Ammon's horn (tissue), 1 donor: ENCODE data around the gene ZNF655.
"Not testable (repeated sequence)": the region's sequence is repeated elsewhere in the genome, so short reads cannot be mapped to it uniquely, and the experiment has no call there.

Experiments
- DNase-seq: peaks from one replicate; pipeline ENCODE4 v3.0.0-alpha.2; 2016; ENCODE audit warnings: low spot score

ZNF655 gene

DNA sequence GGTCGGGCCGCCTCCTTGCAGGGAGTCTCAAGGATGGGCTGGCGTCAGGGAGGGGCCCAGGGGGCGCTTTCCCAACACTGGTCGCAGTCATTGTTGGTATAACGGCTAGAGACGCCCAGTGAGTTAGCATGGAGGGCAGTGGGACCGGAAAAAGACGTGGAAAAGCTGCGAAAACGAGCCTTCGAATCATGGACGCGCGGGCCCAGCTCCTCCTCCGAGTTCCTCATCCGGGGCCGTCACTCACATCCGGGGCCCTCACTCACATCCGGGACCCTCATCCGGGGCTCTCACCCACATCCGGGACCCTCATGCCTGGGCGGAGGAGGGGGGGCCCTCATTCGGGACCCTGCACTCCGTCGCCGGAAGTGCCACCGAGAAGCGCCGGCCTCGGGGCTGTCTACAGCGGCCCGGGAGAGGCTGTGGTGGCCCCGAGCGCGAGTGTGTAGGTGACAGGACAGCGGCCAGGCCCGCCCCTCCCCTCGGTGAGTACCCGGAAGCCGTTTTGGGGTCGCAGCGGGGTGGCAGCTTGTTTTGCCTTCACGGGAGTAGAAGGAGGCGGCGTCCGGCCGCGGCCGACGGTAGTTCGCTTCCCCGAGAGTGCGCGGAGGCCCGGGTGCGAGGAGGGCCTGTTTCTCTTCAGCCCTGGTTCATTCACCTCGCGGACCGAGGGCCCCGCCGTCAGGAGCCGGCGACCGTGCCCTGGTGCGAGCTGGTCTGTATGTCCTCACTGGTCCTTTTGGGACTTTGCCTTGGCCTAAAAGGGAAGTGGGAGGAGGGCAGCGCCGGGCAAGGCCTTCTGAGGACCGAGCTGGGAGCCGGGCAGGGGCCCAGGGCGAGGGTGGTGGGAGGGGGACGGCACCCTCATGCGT, at the start of gene ZNF655:
ZNF655 (plus strand) TSS at position 337 of the 869 bp plus-strand sequence. CDS start 1,918 bp downstream, outside the sequence.
- DNase-seq = peak; percentile 78

- no peak for DNase-seq
Measured at GRCh38 chr7:99514050-99514449, 44.4 kb upstream of the ZNF655 start.

- no peak for DNase-seq
Measured at GRCh38 chr7:99521399-99521798, 37.0 kb upstream of the ZNF655 start.

DNA sequence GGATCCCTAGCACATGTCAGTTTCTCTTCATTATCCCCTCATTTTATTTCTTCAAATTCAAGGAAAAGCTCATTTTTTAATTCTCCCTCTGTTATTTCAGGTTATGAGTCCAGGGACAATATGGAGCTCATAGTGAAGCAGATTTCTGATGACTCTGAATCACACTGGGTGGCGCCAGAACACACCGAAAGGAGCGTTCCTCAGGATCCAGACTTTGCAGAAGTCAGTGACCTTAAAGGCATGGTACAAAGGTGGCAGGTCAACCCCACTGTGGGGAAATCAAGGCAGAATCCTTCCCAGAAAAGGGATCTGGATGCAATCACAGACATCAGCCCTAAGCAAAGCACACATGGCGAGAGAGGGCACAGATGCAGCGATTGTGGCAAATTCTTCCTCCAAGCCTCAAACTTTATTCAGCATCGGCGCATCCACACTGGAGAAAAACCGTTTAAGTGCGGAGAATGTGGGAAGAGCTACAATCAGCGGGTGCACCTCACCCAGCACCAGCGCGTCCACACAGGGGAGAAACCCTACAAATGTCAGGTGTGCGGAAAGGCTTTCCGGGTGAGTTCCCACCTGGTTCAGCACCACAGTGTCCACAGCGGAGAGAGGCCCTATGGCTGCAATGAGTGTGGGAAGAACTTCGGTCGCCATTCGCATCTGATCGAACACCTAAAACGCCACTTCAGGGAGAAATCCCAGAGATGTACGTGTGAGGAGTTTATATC, 32.6 kb upstream of the ZNF655 start:
- DNase-seq = no peak

GRCh38 chr7:99531354-99531765, 27.1 kb upstream of the ZNF655 start:
- no peak for DNase-seq

- no peak for DNase-seq
Measured at GRCh38 chr7:99535667-99536066, 22.8 kb upstream of the ZNF655 start.

- DNase-seq = no peak
Measured at GRCh38 chr7:99539213-99539811, 19.1 kb upstream of the ZNF655 start.

- DNase-seq = no peak
Measured at GRCh38 chr7:99540542-99540941, 17.9 kb upstream of the ZNF655 start.

DNA sequence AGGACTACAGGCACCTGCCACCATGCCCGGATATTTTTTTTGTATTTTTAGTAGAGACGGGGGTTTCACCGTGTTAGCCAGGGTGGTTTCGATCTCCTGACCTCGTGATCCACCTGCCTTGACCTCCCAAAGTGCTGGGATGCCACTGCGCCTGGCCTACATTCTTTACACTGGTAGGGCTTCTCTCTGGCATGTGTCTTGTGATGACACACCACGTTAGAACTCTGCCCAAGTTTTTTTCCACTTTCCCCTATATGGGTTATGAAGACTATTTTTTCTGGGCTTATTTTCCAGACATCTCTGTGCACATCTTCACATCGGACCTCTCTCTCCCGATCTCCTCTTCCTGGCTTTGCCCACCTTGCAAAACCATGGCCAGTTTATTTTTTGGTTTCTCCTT, 17.2 kb upstream of the ZNF655 start:
- DNase-seq = no peak

GRCh38 chr7:99543081-99543671, 15.3 kb upstream of the ZNF655 start:
- no peak for DNase-seq

DNA sequence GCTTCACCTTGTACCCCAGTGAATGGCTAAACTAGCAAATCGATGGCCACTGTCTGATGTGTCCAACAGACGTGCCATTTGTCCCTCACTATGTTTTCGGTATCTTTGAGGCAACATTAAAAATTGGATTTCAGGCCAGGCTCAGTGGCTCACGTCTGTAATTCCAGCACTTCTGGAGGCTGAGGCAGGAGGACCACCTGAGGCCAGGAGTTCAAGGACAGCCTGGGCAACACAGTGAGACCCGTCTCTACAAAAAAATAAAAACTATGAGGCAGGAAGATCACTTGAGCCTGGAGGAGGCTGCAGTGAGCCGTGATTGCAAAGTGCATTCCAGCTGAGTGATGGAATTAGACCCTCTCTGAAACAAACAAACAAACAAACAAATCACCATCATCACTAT, 14.5 kb upstream of the ZNF655 start:
- no peak for DNase-seq

DNA sequence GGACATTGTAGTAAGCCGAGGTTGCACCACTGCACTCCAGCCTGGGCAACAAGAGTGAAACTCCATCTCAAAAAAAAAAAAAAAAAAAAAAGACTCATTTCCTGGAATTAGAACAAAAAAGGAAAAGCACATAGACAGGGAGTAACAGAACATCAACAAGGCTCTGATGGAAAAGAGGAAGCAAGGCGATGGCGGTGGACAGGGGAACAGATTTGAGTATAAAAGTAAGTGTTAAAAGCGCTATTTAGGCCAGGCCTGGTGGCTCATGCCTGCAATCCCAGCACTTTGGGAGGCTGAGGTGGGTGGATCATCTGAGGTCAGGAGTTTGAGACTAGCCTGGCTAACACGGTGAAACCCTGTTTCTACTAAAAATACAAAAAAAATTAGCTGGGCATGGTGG, 13.1 kb upstream of the ZNF655 start:
- DNase-seq = not testable (repeated sequence)

DNA sequence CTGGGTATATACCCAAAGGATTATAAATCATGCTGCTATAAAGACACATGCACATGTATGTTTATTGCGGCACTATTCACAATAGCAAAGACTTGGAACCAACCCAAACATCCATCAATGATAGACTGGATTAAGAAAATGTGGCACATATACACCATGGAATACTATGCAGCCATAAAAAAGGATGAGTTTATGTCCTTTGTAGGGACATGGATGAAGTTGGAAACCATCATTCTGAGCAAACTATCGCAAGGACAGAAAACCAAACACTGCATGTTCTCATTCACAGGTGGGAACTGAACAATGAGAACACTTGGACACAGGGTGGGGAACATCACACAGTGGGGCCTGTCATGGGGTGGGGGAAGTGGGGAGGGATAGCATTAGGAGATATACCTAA, 8.9 kb upstream of the ZNF655 start:
- not testable (repeated sequence) for DNase-seq

DNA sequence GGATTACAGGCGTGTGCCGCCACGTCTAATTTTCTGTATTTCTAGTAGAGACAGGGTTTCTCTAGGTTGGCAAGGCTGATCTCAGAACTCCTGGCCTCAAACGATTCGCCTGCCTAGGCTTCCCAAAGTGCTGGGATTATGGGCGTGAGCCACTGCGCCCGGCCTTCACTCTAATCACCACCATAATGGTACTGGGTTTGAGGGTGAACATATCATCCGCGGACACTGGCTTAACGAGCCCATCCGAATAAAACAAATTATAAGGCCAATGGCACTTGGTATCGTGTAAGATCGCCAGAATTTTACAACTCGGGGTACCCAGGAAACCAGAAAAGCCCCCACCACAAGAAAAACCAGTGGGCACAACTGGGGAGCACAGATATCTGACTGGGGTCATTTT, 7.1 kb upstream of the ZNF655 start:
- DNase-seq = no peak

- DNase-seq = peak; percentile 93
Measured at GRCh38 chr7:99551767-99552463, 6.5 kb upstream of the ZNF655 start, which contains the start of gene FAM200A. FAM200A (minus strand) TSS chr7:99552114; CDS start chr7:99548407, 3,707 bp downstream.

DNA sequence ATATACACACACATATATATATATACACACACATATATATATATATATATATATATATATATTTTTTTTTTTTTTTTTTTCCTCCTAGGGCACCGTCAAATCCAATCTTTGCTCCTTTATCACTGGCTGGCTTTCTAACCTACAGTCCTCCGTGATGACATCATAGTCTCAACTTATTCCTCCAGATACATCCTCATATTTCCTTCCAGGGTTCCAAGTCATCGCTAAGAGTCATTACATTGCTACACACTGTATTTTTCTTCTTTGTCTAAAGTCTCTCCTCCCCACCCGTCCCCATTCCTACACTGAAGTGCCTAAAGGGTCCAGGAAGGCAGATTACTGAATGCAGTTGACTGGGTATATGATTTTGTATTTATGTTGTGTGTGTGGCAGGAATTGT, 5.4 kb upstream of the ZNF655 start:
- DNase-seq = no peak

DNA sequence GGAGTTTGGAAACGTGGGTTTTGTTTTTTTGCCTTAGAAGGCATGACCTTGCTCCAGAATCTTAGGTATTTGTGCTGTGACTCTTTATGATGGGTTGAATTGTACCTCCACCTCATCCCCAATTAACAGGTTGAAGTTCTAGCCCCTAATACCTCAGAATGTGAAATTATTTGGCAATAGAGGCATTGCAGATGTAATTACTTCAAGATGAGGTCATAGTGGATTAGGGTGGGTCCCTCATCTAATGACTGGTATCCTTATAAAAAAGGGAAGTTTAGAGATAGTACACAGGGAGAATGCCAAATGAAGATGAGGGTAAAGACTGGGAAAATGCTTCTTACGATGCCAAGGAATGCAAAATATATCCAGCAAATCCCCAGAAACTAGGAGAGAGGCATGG, 3.5 kb upstream of the ZNF655 start:
- DNase-seq = no peak

DNA sequence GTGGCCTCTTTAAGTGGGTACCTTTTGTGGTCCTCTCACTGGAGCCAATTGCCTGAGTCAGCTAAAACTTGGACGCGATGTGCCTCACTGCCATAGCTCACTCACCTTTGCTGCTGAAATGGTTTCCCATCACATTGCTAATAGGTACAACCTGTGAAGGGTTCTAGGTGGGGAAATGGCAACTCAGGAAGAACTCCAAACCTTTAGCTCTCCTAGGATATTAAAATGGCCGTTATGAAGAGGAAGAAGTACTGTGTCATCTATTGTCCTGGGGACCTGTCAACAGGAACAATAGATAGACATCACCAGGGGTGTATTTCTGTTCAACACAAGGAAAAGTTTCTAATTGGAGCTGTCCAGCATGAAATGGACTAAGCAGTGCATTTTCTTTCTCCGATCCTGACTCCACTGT, 1.2 kb upstream of the ZNF655 start:
- no peak for DNase-seq

DNA sequence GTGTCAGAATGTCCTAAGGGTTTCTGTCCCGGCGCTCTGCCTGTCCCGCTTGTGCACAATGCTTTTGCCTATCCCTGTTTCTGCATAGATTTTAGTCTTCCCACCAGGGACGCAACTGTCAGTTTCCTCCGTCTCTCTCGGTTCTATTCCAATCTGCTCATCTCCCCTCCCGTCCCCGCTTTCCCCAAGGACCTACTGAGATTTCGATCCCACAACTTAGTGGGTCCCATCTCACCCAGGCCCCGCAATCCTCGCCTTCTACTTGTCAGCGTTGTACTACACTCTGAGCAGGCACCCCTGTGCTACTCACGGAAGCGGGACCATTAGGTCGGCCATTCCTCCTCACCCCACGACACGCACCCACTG, 519 bp upstream of the ZNF655 start:
- DNase-seq = peak; percentile 75

GRCh38 chr7:99559175-99559915, 903 bp downstream of the ZNF655 start:
- no peak for DNase-seq
